ENCODE data around the gene TSFM. TPM values are rescaled to one million over a fixed set of nuclear protein-coding genes. Genes with fewer than 3 reads are reported as not detected.

The TSFM gene
- total and polyA plus RNA-seq, 4 donors = 14.6 to 60.5 (median 38.2) TPM

DNA sequence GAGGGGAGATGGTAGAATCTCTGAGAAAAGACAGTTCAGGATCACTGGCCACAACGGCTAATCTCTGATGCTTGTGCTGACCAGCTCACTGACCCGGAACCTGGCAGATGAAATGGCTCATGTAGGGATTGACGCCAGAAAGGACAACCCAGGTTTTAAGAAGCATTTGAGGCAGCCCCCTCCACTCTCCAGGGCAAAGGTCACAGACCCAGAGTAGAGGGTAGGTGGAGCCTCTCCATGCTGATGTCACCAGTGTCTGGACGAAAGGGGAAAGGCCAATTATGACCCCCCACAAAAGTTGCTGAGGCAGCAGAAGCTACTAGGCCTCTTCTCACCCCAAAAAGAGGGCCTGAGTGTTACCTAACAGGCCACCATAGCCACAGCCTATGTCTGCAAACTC, 11.9 kb upstream of the TSFM start:
- peaks cover 8 to 19% (median 14%) of the 10 kb centered on the region in 4 donors for H3K36me3 ChIP-seq (ENCODE audit: control insufficient read depth in 4 of 4, insufficient read depth in 3 of 4, low read depth in 1 of 4, low read length in 3 of 4)
- WGBS = 92% methylated on average over 4 of the region's 4 CpGs
- H3K9me3 ChIP-seq (ENCODE audit: control insufficient read depth in 4 of 4, low read length in 3 of 4) = no peaks in the 10 kb centered on the region
- no peak overlapping the region for H3K9ac ChIP-seq (ENCODE audit: low read depth in 1 of 2, low read length in 2 of 2)
- no peak overlapping the region for H3K27ac ChIP-seq (ENCODE audit: low read depth in 1 of 2, low read length in 2 of 2)
- H3K4me3 ChIP-seq (ENCODE audit: low read depth in 1 of 3, low read length in 3 of 3) = no peak overlapping the region
- peaks cover 11 to 26% (median 22%) of the 10 kb centered on the region in 4 donors for H3K4me1 ChIP-seq (ENCODE audit: control insufficient read depth in 4 of 4, insufficient read depth in 4 of 4, low read length in 3 of 4)
- no peak for DNase-seq (ENCODE audit: low spot score)
- TF ChIP-seq EGR1 (IDR thresholded peaks at IDR 0.05; ENCODE audit: low read depth in 2 of 2) = no peak
- TF ChIP-seq, protein P1, sequence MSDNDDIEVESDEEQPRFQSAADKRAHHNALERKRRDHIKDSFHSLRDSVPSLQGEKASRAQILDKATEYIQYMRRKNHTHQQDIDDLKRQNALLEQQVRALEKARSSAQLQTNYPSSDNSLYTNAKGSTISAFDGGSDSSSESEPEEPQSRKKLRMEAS (IDR thresholded peaks at IDR 0.05) = no peak
- TF ChIP-seq RAD21 (IDR thresholded peaks at IDR 0.05) = no peak
- TF ChIP-seq ZBTB33 (IDR thresholded peaks at IDR 0.05) = no peak
- no peak for TF ChIP-seq FOXA2 (IDR thresholded peaks at IDR 0.05)
- TF ChIP-seq HNF4A (conservative IDR thresholded peaks at IDR 0.05) = no peak
- TF ChIP-seq JUND (IDR thresholded peaks at IDR 0.05) = no peak
- peaks cover 0 to 3% (median under 1%) of the 10 kb centered on the region in 4 donors for H3K27me3 ChIP-seq (ENCODE audit: control insufficient read depth in 4 of 4, insufficient read depth in 4 of 4, low read length in 3 of 4)

GRCh38 chr12:57771236-57771872, 11.2 kb upstream of the TSFM start:
- no peak for TF ChIP-seq REST (IDR thresholded peaks at IDR 0.05)
- no peak for TF ChIP-seq FOXA2 (IDR thresholded peaks at IDR 0.05)
- Histone ChIP-seq H3K4me3 (ENCODE audit: low read depth in 1 of 3, low read length in 3 of 3) (peak overlapping the region; percentile 58 to 99 (median 63)), H3K27me3 (ENCODE audit: control insufficient read depth in 4 of 4, insufficient read depth in 4 of 4, low read length in 3 of 4) (peaks cover 0 to 3% (median 0%) of the 10 kb centered on the region in 4 donors)

GRCh38 chr12:57771873-57772428, 10.6 kb upstream of the TSFM start, which contains the start of gene METTL1:
Gene METTL1 (minus strand): TSS chr12:57772105. CDS start chr12:57772083, 22 bp downstream.
- Histone ChIP-seq H3K4me1 (ENCODE audit: control insufficient read depth in 4 of 4, insufficient read depth in 4 of 4, low read length in 3 of 4) (peaks cover 5 to 14% (median 12%) of the 10 kb centered on the region in 4 donors), H3K27me3 (ENCODE audit: control insufficient read depth in 4 of 4, insufficient read depth in 4 of 4, low read length in 3 of 4) (peaks cover 0 to 3% (median 0%) of the 10 kb centered on the region in 4 donors), H3K9ac (ENCODE audit: low read depth in 1 of 2, low read length in 2 of 2) (peak within 1 kb of the TSS; percentile 63 to 86), H3K36me3 (ENCODE audit: control insufficient read depth in 4 of 4, insufficient read depth in 3 of 4, low read depth in 1 of 4, low read length in 3 of 4) (peaks cover 10 to 19% (median 14%) of the 10 kb centered on the region in 4 donors), H3K4me3 (ENCODE audit: low read depth in 1 of 3, low read length in 3 of 3) (peak within 1 kb of the TSS; percentile 58 to 99 (median 63)), H3K9me3 (ENCODE audit: control insufficient read depth in 4 of 4, low read length in 3 of 4) (no peaks in the 10 kb centered on the region), H3K27ac (ENCODE audit: low read depth in 1 of 2, low read length in 2 of 2) (peak within 1 kb of the TSS; percentile 77 to 99)
- under 1% methylated on average over 28 of the region's 28 CpGs for WGBS
- DNase-seq (ENCODE audit: low spot score) = peak; percentile 88
- TF ChIP-seq RXRA (IDR thresholded peaks at IDR 0.05) (peak; percentile 47 to 54), EGR1 (IDR thresholded peaks at IDR 0.05; ENCODE audit: low read depth in 2 of 2) (peak in 1 of 2 donors; percentile 84), FOXA1 (IDR thresholded peaks at IDR 0.05) (no peak), YY1 (IDR thresholded peaks at IDR 0.05) (peak; percentile 97), HNF4G (IDR thresholded peaks at IDR 0.05) (no peak), SP1 (IDR thresholded peaks at IDR 0.05) (peak; percentile 71), TAF1 (conservative IDR thresholded peaks at IDR 0.05) (peak; percentile 44), NR2F2 (IDR thresholded peaks at IDR 0.05) (peak; percentile 50), HNF4A (conservative IDR thresholded peaks at IDR 0.05) (peak; percentile 30 to 33), JUND (IDR thresholded peaks at IDR 0.05) (peak; percentile 78 to 87), REST (IDR thresholded peaks at IDR 0.05) (peak; percentile 70)
- TF ChIP-seq, protein P1 (IDR thresholded peaks at IDR 0.05) = peak; percentile 100

More at GRCh38 chr12:57771236-57771872, 11.2 kb upstream of the TSFM start:
- peak; percentile 86 for DNase-seq (ENCODE audit: low spot score)
- H3K27ac ChIP-seq (ENCODE audit: low read depth in 1 of 2, low read length in 2 of 2) = peak overlapping the region; percentile 77 to 99
- WGBS = 5% methylated on average over 16 of the region's 16 CpGs
- H3K9ac ChIP-seq (ENCODE audit: low read depth in 1 of 2, low read length in 2 of 2) = peak overlapping the region; percentile 30 to 85
- H3K9me3 ChIP-seq (ENCODE audit: control insufficient read depth in 4 of 4, low read length in 3 of 4) = no peaks in the 10 kb centered on the region
- peaks cover 10 to 19% (median 14%) of the 10 kb centered on the region in 4 donors for H3K36me3 ChIP-seq (ENCODE audit: control insufficient read depth in 4 of 4, insufficient read depth in 3 of 4, low read depth in 1 of 4, low read length in 3 of 4)
- peaks cover 9 to 20% (median 15%) of the 10 kb centered on the region in 4 donors for H3K4me1 ChIP-seq (ENCODE audit: control insufficient read depth in 4 of 4, insufficient read depth in 4 of 4, low read length in 3 of 4)

All from liver (tissue), 9 donors.